ENCODE data around the gene CRABP1.
"Not testable (repeated sequence)": the region's sequence is repeated elsewhere in the genome, so short reads cannot be mapped to it uniquely, and the experiment has no call there.

Gene CRABP1

DNA sequence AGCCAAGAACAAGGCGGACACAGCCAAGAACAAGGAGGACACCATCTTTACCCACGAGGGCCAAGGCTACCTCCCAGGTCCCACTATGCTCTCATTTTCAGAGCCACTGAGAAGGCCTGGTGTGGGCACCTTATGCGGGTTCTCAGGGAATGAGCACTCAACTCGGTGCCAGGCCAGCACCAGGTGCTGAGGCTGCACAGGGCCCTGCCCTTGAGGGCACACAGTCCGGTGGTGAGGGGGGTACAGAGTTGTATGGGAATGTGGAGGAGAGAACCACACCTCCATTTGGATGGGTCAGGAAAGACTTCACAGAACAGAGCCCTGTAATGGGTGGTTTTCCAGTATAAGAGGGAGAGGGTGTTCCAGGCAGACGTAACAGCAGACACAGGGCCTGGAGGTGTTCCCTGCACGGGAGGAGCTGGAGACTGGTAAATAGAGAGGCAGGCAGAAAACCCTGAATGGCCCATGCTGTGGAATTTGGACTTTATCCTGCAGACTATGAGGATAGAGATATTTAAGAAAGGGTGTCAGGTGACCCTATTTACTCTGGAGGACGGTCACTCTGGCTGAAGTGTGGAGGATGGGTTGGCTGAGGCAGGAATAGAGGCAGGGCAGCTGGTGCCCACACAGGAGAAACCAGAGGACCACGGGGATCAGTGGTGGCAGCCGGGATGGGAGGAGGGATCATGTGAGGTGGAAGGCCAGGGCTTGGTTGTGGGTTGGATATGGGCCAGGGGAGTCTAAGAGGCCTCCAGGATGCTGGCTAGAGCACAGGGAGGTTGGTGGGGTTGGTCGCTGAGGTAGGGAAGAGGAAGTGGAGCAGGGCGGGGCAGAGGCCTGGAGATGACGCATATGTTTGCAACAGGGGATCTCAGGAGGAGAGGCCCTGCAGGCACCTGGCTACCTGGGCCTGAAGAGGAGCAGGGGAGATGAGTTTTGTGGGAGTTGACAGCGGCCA lies 34.6 kb downstream of the CRABP1 start:
- DNase-seq (ENCODE audit: low read depth in 3 of 3): no peak

DNA sequence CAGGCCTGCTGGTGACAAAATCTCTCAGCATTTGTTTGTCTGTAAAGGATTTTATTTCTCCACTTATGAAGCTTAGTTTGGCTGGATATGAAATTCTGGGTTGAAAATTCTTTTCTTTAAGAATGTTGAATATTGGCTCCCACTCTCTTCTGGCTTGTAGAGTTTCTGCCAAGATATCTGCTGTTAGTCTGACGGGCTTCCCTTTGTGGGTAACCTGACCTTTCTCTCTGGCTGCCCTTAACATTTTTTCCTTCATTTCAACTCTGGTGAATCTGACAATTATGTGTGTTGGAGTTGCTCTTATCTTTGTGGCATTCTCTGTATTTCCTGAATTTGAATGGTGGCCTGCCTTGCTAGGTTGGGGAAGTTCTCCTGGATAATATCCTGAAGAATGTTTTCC lies 40.0 kb downstream of the CRABP1 start:
- DNase-seq (ENCODE audit: low read depth in 3 of 3): not testable (repeated sequence)

DNA sequence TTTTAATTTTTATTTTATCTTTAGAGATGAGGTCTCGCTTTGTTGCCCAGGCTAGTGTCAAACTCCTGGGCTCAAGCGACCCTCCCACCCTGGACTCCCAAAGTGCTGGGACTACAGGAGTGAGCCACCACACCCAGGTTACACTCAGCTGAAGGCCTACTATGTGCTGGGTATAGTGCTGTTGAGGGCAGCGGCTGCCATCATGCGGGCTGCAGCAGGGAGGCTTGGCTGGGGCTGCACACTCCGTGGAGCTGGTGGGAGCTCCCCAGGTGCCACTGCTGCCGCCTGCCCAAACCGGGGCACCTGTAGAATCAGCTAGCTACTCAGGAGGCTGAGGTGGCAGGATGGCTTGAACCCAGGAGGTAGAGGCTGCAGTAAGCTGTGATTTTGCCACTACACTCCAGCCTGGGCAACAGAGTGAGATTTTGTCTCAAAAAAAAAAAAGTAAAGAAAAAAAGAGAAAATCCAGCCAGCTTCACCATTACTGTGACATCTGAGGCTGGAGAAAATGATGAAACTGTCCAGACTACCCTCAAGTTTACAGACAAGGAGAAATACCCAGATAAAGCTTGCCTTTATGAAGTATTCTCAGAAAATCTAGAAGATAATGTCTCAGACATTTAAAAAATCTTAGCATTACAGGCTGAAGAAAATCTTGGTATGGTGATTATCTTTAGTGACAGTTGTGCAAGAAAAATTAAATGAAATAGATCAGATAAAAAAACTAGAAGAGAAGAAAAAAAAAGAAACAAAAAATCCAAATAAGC lies 42.1 kb downstream of the CRABP1 start:
- no peak for DNase-seq (ENCODE audit: low read depth in 3 of 3)

DNA sequence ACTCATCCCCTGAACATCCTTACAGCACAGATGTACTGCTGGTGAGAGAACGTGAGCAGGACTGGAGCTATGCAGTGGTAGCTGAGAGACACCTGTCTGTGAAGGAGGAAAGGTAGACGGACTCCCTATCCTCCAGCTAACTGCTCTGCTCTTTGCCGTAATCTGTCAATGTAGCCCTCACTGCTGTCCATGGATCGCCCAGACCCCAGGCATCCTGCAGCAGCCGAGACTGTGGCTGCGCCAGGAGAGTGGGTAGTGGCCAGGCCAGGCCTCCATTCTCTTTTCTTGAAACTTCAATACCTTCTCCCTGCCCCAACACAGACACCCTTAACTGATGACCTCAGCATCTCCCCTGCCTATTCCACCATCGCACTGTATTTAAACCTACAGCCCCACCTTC lies 44.5 kb downstream of the CRABP1 start:
- DNase-seq (ENCODE audit: low read depth in 3 of 3): no peak

DNA sequence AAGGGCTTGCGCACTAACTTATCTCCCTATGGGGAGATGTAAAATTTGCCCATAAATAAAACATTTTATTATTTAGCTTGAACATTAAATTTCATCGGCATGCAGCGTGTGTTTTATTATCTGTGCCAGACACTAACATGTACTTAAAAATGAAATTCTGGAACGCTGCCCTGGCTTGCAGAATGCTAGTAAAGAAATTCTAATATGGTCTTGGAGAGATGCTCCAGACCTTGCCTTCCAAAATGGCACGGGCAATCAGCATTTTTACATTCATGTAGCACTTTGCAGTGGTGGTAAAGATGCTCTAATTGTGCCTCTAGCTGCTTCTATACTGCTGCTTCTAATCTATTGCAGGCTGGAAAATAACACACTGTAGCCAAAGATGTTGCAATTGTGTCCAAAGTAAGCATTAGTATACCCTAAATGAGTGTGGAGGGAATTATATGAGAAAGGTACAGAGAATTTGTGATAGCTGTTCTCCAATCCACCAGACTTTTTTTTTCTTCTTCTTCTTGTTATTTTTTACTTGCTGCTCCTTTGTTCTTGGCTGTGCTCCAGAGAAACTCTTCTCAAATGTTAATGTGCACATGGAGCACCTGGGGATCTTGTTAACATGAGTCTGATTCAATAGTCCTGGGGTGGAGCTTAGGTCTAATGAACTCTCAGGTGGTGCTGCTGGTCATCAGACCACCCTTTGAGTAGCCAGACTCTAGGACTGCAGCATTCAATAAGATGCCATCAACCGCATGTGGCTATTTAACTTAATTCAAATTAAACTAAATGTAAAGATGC lies 47.3 kb downstream of the CRABP1 start:
- DNase-seq (ENCODE audit: low read depth in 3 of 3): no peak

DNA sequence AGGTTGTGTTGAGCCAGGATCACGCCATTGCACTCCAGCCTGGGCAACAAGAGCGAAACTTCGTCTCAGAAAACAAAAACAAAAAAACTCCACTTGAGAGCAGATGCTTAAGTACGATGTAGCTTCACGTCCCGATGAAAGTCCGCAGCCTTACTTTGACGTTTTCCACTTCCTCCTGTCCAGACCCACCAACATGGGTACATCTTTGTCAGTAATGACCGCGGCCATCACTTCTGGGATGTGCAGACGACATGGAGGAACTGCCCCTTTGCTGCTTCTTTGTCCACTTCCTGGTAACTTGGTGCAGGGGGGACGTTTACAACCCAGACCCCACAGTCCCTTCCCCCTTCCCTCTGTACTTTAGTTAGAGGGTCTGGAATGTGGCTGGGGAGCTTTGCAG lies 48.7 kb downstream of the CRABP1 start:
- no peak for DNase-seq (ENCODE audit: low read depth in 3 of 3)

DNA sequence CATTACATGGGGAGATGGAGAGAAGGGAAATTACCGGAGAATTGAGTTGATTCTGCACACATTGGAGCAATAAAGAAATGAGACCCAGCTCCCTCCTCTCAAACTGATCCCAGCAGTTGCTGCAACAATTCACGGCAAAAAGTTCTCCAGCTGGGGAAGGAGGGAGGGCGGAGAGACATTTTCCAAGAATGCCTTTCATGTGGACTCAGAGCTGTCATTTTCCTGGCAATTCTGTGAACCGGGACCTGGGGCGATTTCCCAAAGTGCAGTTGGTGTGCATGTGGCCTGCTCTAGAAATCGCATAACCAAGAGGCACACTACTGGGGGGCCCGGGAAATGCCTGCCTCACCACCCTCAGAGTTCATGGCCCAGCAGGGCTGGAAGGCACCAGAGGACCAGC lies 49.2 kb downstream of the CRABP1 start:
- DNase-seq (ENCODE audit: low read depth in 3 of 3): no peak

DNA sequence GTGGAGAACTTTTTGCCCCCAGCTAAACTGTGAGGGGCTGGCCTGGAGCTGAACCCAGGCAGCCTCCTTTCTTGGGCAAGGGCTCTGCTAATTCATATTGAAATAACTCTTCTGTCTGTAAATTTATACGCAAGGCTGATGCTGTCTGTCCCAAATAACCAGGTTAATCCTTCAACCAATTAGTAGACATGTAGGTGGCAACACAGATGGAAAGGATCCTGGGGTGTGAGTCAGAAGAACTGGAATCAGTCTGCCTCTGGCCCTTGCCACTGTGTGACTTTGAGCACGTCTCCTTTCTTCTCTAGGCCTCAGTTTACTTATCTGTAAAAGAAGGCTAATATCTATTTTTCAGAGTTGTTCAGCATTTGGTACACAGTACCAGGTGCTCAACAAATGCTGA lies 49.6 kb downstream of the CRABP1 start:
- no peak for DNase-seq (ENCODE audit: low read depth in 3 of 3)

DNA sequence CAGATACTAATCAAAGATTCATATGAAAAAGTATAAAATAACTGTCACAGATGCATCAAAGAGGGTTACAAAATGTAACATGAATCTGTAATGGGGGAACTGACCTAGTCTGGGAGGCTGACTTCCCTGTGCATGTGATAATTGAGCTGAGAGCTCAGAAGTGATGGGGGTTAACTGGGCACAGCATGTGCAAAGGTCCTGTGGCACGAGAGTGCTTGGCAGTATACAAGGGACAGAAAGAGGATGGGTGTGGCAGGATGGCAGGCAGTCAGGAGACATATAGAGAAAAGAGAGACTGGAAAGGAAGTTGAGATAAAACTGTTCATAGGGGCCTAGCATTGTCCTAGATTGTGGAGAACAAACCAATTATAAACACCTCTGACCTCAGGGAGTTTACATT lies 50.1 kb downstream of the CRABP1 start:
- no peak for DNase-seq (ENCODE audit: low read depth in 3 of 3)

DNA sequence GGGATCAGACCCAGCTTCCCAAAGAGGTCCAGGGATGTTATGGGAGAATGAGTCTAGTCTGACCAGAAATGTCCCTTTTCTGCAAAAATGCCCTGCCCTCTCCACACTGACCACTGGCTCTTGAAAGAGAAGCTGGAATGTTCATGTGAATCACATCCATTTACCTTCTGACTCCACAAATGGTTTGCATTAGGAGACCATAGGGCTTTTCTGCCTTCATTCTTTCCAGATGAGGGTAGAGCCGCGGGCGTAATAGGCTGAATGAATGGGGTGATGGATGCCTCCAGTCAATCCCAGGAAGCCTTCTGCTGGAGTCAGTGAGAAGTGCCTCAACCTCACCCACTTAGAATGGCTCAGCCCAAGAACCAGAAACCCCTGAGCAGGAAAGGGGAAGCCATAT lies 50.7 kb downstream of the CRABP1 start:
- no peak for DNase-seq (ENCODE audit: low read depth in 3 of 3)

DNA sequence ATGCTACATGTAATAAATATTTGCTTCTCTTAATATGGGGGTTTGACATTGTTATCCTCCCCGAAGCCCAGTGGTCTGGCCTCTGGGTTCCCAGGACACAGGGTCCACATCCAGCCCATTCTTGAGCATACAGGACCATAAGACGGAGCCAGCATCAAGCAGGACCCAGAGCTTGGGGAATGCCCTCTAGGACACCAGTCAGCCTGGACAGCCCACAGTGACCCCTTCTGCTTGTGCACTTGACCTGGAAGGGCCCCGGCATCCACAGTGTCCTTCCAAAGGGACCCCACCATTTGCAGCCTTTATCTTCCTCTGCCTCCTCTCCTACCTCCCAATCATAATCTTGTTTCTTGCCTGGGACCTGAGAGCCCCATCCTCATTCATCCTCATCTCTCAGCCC lies 51.6 kb downstream of the CRABP1 start:
- DNase-seq (ENCODE audit: low read depth in 3 of 3): no peak

DNA sequence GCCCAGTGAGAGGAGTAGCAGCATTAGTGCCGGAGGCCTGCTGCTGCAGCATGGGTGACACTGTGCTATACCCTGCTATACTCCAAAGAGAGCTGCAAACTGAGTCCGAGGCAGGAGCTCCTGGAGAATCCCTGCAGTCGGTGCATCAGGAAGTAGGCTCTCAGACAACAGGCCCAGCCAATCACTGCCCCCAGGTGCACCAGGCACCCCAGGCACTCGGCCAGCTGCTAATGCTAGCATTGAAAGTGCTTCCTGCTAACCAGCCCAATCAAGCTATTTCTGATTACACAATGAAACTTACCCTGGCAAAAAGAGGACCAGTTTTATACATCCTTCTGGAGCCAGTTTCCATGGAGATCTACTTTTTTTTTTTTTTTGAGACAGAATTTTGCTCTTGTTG lies 52.3 kb downstream of the CRABP1 start:
- no peak for DNase-seq (ENCODE audit: low read depth in 3 of 3)

DNA sequence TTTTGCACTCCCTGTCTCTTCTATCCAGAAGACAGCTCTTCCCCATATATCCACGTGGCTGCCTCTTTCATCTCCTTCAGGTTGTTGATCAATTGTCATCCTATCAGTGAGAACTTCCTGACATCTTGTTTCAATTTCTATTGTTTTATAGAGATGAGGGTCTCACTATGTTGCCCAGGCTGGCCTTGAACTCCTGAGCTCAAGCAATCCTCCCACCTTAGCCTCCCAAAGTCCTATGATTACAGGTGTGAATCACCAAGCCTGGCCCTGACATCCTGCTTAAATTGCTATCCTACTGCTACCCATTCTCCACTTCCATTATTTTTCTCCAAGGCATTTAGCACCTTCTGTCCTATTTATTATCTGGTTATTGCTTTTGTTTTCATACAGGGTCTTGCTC lies 53.0 kb downstream of the CRABP1 start:
- DNase-seq (ENCODE audit: low read depth in 3 of 3): no peak

DNA sequence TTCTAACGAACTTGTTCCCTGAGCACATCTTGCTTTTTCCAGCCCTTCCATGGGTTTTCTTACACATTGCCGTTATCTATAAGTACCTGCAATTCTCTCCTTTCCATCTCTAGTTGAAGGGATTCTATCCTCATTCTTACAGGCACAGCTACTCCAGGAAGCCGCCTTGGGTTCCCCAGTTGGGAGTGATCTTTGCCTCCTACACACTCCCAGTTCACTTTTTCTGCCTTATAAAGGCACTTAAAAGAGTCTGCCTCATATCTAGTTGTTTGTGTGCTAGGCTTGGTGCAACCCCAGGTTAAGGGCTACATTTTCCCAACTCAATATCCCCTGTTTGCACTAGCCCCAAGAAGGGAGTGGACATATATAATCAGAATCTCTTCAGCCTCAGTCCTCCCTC lies 53.9 kb downstream of the CRABP1 start:
- DNase-seq (ENCODE audit: low read depth in 3 of 3): no peak

DNA sequence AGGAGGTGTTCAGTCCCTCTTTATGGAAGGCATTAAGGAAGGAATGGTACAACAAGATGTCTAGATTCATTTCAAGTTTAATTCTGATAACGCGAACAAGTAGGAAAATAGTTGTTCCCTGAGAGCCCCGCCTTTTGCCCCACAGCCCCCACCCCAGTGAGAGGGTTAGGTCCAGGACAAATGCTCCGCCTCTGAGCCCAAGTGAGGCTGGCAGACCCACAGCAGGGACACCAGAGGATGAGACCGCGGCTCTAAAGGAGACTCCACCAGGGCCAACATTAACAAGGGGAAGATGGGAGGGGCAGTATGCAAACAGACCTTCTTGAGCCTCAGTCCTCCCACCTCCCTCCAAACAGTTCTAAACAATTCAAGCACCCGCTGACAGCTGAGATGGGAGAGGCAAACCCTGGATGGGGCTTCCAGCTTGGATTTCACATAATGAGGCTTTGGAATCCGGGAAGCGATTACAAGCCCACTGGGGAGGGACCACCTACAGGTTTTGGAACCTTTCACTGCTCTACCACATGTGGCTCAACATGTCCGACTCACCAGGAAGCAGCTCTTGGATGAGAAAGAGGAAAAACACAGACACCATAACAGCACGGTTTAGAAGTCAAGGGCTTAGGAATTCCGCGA lies 54.9 kb downstream of the CRABP1 start:
- DNase-seq (ENCODE audit: low read depth in 3 of 3): no peak

DNA sequence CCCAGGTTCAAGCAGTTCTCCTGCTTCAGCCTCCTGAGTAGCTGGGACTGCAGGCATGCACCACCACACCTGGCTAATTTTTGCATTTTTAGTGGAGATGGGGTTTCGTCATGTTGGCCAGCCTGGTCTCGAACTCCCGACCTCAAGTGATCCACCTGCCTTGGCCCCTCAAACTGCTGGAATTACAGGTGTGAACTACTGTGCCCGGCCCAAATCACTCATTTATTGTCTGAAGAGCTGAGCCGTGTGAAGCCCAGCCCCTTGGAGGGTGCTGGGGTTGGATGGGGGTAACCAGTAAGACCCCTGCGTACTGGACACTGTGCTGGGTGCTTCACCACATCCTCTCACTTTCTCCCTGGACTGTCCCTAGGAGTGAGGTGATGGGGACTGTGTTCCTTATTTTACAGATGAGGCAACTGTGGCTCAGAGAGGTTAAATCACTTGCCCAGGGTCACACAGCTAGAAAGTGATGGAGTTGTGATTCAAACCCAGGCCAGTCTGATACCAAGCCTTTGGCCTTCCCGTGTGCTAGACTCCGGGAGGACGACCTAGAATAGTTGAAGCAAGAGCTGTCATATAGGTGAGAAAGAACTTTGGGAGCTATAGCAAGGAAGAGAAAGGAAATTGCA lies 56.1 kb downstream of the CRABP1 start:
- no peak for DNase-seq (ENCODE audit: low read depth in 3 of 3)

DNA sequence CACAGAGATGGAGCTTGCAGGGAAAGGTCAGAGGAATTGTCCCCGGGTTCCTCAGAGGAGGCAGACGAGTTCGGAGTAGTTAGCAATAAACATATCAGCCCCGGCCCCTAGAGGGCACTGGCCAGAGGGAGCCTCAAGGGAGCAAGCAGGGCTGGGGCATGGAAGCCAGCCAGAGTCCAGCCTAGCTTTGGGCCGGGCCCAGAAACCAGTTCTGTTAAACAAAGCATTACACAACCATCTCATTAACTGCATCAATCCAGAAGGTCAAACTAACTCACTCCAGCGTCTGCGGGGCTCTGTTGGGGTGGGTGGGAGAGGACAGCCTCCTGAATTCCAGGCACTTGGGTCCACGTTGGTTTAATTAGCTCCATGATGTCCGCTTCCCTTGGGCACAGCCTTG lies 56.8 kb downstream of the CRABP1 start:
- no peak for DNase-seq (ENCODE audit: low read depth in 3 of 3)

DNA sequence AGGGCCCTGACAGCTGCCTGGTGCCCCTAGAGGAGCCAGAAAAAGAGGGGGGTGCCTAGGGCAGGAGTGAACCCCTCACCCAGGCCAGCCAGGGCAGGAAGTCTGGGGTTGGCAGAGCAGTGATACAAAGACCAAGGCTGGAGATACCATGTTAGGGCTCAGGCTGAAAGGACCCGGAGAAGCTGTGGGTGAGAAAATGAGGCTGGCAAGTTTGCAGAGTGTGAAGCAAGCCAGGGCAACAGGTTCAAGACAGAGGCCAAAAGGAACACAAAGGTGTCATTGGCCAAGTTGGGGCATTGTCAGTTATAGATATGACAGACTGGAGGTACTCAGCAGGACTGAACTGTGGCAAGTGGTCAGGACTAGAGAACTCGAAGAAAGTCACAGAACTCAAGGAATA lies 57.2 kb downstream of the CRABP1 start:
- DNase-seq (ENCODE audit: low read depth in 3 of 3): no peak

Data from stimulated activated CD4-positive, alpha-beta T cell treated with anti-CD3 and anti-CD28 coated beads, TNF-alpha, amount 100 ng/mL, for 4 hours (primary cell).